ENCODE data around the gene OVCA2.

OVCA2 gene

DNA sequence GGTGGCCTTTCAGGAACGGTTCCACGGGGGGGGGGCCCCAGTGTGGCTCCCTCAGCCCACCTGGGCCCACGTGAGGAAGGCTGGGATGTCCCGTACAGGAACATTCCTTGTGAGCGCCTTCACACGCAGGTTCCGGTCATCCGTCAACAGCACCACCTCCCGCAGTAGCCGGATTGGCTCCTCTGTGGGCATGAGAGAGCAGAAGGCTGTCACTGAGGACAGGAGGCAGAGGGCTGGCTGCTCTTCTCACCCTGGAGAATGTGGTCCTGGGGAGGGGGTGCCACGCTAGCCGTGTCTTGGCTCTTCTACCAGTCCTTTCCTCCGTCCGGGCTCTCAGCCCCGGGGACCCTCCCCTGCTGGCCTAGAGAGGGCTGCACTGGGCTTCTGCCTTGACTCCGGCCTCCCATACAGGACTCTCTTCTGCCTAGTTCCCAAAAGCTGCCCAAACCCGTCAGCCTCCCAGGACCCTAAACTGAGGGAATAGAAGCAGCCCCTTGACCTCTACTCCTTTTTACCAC, 19.7 kb downstream of the OVCA2 start:
- TF ChIP-seq, protein P1, sequence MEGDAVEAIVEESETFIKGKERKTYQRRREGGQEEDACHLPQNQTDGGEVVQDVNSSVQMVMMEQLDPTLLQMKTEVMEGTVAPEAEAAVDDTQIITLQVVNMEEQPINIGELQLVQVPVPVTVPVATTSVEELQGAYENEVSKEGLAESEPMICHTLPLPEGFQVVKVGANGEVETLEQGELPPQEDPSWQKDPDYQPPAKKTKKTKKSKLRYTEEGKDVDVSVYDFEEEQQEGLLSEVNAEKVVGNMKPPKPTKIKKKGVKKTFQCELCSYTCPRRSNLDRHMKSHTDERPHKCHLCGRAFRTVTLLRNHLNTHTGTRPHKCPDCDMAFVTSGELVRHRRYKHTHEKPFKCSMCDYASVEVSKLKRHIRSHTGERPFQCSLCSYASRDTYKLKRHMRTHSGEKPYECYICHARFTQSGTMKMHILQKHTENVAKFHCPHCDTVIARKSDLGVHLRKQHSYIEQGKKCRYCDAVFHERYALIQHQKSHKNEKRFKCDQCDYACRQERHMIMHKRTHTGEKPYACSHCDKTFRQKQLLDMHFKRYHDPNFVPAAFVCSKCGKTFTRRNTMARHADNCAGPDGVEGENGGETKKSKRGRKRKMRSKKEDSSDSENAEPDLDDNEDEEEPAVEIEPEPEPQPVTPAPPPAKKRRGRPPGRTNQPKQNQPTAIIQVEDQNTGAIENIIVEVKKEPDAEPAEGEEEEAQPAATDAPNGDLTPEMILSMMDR (conservative IDR thresholded peaks at IDR 0.05), result no peak
- H3K27ac ChIP-seq, result no peak overlapping the region

DNA sequence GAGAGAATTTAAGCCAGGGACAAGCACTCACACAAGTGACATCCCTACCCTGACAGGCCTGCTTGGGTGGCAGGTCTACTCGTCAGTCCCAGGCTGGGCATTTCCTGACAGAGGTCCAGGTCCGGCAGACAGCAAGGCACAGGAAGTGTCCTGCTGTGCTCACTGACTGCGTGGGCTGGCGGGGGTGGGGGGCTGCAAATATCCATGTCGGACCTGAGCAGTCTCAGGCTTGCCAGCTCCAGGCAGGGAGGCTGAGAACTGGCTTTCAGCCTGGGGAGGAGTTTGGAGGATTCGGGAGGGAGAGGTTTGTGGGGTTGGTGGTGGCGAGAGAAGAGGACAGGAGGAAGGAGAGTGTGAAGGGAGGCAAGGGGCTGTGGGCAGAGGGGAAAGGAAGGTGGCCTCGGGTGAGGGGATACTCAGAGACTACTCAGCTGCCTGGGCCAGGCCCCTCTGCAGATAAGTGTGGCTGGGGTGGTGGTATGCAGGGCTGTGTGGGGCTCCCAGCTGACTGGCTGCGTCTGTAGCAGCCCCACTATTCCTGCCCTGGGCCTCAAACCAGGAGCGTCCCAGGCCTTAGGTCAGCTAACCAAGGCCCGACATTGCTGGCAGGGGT, 20.9 kb downstream of the OVCA2 start:
- TF ChIP-seq, protein P1 (conservative IDR thresholded peaks at IDR 0.05), result no peak

DNA sequence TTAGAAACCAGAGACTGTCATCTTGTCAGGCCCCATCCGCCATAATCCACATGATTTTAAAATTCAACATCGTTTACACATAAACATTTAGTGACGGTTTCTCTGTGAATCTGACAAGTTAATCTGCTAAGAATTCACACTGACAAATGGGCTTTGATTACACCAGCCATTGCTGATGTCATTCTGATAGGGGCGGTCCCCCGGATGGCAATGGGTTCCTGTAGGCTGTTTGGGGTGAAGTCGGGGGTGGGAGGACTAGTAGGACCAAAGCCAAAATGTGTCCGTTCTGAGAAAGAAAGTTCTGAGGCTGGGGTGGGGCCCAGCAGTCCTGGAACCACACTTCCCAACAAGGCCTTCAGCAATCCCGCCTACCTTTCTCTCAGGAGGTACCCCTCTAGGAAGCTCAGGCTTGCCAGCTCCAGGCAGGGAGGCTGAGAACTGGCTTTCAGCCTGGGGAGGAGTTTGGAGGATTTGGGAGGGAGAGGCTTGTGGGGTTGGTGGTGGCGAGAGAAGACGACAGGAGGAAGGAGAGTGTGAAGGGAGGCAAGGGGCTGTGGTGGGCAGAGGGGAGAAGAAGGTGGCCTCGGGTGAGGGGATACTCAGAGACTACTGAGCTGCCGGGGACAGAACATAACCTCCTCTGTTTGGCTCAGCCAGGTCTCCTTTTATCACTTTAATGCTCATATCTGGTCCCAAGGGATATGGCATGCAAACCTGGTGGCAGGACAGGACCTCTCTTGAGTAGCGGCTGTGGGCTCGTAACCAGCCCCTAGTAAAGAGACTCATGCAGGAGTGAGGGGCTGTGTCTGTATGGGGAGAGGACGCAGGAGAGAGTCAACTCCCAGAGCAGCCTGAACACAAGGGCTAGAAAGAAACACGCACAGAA, 21.7 kb downstream of the OVCA2 start:
- TF ChIP-seq, protein P1 (conservative IDR thresholded peaks at IDR 0.05), result no peak
- no peak overlapping the region for H3K27ac ChIP-seq

More for the DNA sequence above, 20.9 kb downstream of the OVCA2 start:
- H3K27ac ChIP-seq, result no peak overlapping the region

GRCh38 chr17:2064147-2064489, 22.3 kb downstream of the OVCA2 start:
- no peak overlapping the region for H3K27ac ChIP-seq
- TF ChIP-seq, protein P1 (conservative IDR thresholded peaks at IDR 0.05), result no peak

- TF ChIP-seq, protein P1 (conservative IDR thresholded peaks at IDR 0.05), result no peak
- no peak overlapping the region for H3K27ac ChIP-seq
These were observed 22.7 kb downstream of the OVCA2 start for GRCh38 chr17:2064520-2064971.

- TF ChIP-seq, protein P1 (conservative IDR thresholded peaks at IDR 0.05), result peak; percentile 53
- no peak overlapping the region for H3K27ac ChIP-seq
These were observed 23.4 kb downstream of the OVCA2 start for GRCh38 chr17:2064980-2065785.

Measured in VCaP (cell line).